Stimulated activated CD4-positive, alpha-beta T cell treated with anti-CD3 and anti-CD28 coated beads, Interleukin-1b, Interleukin-23, amount 100 ng/mL, for 1 hour (primary cell): ENCODE data around the gene KIT.

Experiments
- DNase-seq, 2 donors: peaks; one replicate each; pipeline ENCODE4 v3.0.0-alpha.2; 2020; ENCODE audit warnings: low read depth in 2 of 2

KIT gene

DNA sequence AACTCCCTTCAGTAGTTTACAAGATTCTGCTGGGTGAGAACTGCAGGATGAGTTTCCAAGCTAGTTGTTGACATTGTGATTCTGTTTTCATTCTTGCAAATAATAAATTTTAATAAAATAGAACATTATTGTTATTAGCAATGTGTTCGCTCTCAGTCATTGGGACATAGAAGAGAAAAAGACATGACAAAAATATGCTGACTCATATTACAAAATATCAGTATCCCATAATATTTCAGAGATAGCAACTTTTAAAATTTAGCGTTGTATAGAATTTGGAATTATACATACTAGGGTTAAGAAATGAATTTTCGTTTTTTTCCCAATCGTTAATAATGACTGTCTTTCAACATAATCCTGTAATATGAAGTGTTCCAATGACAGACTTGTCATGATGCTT is 45.4 kb downstream of the KIT start:
- no peak for DNase-seq

DNA sequence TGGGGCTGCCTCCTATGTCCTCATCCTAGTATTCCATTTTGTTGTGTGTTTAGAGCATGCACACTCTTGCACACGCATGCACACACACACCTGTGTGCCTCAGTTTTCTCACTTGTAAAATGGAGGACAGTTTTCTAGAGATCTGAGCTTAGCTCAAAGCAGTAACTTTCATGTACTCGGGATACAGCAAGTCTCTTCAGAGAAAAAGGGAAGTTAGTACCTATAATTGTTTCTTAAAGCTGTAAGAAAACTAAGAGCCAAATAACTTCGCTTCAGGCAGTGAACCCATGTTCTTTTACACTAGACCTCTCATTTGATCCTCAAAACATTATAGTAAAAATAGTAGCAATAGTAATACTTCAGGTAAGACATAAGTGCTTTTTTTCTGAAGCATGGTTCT is 49.6 kb downstream of the KIT start:
- DNase-seq: no peak

DNA sequence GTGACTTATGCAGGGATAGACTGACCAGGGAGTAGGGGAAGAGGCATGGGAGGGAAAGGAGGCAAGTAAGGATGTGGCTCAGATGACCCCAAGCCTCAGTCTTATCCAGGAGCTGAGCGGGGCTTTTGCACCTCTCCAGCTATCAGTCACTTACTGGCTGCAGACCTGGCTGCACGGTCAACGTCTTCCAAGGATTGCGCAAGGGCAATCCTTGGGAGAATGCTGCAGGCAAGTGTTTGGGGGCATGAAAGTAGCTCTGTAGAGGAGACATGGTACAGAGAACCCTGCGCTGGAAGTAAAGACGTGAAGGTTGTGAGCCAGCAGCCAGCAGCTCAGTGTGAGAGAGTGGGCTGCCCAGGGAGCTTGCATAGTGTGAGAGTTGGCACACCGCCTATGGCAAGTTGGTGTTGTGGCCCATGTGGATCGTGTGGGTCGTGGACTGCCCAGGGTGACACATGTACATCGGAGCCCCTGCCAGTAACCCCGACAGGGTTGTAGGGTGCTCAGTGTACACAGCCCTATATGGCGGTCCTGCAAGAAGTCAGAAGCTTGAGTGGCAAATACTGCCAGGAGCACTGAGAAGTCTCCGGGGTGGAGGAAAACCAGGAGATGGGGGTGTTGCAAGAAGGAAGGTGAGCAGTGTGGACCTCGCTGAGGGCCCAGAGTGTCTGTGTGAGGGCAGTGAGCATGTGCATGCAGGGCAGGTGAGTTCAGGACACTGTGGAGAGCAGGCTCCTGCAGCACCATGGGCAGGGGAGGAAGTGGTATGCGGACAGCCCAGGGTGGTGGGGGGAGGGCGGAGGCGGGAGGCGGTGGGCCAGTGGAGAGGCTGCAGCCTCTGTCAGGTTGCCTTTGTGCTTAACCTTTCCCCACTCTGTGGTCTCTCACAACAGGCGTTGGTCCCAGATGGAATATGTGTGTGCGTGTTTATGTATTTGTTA is 50.9 kb downstream of the KIT start:
- DNase-seq: no peak

DNA sequence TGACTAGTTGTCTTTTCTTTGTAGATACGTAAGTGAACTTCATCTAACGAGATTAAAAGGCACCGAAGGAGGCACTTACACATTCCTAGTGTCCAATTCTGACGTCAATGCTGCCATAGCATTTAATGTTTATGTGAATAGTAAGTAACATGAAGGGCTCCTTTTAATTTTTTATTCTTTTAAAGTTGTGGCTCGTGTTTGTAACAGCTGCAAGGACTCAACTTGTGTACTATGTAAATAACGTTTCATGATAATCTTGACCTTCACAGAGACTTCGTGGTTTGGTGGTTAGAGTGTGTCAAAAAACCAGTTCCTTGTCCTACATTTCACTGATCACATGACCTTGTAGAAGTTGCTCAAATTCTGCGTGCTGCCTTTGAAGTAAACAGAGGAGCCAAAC is 51.6 kb downstream of the KIT start:
- no peak for DNase-seq

DNA sequence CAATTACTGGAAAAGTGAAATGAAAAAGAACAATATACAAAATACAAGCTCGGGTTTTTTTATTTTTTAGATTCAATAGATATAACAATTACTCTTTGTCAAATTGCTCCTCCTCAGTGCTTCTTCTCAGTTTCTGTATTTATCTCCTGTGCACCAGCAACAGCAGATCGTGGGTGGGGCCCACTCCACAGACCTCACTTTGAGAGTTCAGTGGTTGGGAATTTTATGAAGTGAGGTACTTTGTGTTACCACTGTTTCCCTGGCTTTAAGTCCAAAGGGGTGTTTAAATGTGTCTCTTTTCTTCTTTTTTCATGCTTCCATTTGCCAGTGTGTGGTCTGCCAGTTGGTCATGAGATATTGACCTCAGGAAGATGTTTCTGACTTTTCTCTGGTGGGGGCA is 54.4 kb downstream of the KIT start:
- DNase-seq: no peak

DNA sequence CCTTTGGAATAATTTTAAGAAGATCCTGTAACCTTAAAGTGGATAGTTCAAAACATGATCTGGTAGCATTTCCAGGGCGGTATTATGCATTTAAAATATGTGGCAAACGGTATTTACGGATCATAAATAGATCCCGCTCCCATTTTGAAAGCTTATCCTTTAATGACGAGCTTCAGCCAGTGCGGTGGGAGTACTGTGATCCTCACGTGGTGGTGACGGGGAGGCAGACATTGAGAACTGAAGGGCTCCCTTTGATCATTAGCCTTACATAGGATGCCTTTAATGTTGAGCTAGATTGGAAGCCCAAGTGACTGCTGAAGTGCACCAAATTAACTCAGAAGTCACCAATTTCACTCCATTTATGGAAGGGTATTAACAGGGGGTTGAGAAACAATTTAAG is 56.9 kb downstream of the KIT start:
- DNase-seq: no peak

DNA sequence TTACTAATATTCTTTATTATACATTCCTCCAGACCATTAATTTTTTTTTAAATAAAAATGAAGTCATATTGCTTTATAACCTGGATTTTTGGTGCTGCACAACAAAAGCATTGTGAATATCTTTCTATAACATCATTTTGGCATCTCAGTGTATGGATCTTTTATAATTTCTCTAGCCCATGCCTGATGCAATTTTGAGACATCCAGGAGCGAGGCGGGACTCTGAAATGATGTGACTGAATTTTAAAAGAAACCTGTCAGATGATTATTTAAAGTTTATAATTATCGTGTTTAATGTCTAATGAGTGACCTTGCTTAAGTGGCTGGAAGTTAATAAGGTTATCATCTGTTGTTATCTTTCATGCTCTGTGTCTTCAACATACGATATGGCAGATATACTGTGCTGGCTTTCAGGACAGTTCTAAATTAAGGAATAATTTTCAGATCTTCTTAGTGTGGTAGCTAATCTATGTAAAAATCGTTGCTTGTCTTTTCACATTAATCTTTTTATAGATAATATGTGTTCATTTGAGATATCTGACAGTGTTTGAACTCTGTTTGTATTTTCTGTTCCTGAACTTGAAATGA is 58.8 kb downstream of the KIT start:
- DNase-seq: no peak

DNA sequence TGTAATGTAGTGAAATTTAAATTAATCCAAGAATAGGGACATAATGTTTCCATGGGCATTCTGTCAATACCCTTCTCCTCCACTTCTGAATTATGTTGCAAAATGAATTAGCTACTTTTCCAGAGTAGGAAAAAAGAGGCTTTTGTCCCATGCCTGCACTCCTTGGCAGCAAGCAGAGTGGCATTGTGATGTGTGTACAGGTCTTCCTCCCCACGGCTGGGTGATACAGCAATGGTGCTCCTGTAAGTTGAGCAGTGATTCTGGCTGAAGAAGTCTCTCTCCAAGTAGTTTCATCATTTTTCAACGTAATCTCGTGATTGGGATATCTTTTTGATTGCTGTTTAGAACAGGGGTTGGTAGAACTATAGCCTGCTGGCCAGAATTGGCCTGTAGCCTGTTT is 59.9 kb downstream of the KIT start:
- no peak for DNase-seq

DNA sequence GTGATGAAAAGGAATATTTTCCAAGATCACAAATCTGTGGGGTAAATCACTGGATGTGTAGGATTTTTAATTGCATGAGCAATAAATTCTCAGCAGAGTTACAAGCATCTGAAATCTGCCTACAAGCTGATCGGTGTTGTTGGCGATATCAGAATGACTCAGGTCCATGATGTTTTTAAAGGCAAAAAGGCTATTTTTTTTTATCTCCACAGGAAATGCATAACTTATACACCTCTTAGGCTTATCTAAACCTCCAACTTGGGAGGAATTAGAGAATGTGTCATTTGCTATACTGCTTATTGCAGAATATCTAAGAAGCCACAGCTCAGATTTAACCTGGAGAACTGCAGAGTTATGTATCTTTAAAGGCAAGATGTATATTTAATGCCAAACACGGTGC is 61.6 kb downstream of the KIT start:
- no peak for DNase-seq

DNA sequence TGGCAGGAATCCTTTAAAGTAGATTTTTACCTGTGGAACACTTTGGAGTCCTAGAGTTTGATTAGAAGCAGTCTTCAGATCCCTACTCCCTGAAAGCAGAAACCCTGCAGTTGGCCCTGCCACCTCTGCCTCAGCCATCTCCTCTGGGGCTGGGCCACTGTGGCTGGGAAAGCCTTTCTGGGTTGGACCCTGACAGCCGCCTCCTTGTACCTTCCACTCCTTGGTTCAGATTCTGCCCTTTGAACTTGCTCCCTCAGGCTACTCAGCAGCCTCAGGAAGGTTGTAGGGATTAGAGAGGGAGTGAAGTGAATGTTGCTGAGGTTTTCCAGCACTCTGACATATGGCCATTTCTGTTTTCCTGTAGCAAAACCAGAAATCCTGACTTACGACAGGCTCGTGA is 65.5 kb downstream of the KIT start:
- DNase-seq: no peak

DNA sequence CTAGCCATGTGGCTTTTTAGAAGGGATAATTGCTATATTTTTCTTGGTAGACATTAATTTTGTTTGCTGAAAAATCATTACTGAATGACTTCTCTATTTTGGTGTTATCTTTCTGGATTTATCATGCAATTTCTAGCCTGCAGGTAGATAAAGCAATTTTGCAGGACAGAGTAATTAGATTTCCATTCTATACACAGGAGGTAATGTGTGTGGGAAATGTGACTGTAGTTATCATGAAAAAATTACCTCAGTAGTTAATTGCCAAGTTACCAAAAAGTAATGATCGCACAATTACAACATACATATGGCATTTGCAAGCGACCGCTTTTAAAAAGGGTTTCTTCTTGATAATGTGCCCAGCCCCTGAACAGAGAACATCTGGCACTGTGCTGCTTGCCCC is 66.1 kb downstream of the KIT start:
- DNase-seq: no peak

DNA sequence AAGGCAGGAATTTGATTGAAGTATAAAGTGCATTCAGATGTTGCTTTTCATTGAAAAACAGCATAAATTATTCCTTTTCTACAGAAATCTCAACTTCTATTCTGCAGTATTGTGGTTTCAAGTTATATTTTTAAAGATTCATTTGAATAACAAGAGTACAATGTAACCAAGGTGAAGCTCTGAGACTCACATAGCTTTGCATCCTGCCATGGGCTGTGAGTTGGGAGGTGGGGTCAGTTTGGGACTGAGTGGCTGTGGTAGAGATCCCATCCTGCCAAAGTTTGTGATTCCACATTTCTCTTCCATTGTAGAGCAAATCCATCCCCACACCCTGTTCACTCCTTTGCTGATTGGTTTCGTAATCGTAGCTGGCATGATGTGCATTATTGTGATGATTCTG is 69.2 kb downstream of the KIT start:
- DNase-seq: no peak

DNA sequence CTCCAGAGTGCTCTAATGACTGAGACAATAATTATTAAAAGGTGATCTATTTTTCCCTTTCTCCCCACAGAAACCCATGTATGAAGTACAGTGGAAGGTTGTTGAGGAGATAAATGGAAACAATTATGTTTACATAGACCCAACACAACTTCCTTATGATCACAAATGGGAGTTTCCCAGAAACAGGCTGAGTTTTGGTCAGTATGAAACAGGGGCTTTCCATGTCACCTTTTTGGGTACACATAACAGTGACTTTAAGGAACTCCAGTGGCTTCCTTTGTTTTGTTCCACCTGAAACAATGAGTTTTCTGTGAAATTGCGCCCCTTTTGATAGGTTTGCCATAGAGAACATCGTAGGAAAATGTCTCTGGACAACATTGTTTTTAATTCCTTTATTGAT is 69.6 kb downstream of the KIT start:
- no peak for DNase-seq

DNA sequence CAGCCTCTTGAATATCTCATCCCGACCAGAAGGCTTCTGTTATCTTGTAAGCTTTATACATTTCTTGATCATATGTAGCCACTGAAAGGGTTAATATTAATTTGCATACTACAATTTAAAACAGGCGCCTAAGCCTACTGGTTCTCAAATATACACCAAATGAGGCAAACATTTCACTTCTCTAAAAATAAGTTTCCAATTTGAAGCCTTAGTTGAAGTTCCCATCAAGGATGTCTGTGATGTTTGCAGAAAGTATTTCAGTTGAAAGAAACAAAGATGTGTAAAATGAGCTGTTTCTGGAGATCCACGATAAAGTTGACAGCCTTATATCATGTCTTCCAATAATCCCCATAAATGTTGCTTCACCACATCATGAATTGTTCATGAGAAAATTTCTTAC is 70.6 kb downstream of the KIT start:
- no peak for DNase-seq

DNA sequence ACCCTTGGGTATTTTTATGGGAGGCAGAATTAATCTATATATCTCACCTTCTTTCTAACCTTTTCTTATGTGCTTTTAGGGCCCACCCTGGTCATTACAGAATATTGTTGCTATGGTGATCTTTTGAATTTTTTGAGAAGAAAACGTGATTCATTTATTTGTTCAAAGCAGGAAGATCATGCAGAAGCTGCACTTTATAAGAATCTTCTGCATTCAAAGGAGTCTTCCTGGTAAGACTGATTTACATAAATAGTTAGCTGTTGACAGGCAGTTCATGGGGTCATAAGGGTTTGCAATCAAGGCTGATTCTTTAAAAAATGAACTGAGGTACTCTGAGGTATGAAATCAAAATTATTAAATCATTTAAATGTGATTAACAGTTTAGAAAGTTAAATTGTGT is 71.5 kb downstream of the KIT start:
- DNase-seq: no peak

DNA sequence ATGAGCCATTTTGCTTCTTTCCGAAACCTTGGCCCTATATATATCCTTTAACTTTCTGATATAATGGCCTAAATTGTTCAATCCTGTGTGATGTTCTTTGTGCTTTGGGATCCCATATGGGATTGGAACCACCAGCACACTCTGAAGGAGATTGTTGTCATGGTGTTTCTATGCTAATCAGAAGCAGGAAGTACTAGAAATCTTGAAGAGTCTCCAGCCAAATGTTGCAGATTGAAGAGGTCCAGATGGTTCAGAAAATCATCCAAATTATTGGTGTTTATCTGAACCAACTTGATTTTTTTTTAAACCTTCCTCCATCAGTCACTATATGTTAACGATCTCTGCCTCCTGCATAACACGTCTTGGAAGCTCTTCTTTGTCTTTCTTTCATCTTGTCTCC is 72.8 kb downstream of the KIT start:
- DNase-seq: no peak

DNA sequence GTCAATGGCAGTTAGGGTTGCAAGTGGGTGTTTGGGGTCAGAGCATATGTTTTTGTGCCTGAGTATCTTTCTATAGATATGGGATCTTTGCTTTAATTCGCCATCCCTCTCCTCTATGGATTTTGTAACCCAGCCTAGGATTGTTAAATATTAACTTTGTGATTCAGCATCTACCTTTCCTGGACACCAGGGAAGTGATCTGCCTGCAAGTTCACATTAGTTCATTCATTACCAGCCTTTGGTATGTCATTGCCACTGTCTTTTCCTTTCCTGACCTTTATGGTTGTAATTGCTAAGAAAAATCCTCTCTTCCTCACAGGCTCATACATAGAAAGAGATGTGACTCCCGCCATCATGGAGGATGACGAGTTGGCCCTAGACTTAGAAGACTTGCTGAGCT is 73.8 kb downstream of the KIT start:
- no peak for DNase-seq

DNA sequence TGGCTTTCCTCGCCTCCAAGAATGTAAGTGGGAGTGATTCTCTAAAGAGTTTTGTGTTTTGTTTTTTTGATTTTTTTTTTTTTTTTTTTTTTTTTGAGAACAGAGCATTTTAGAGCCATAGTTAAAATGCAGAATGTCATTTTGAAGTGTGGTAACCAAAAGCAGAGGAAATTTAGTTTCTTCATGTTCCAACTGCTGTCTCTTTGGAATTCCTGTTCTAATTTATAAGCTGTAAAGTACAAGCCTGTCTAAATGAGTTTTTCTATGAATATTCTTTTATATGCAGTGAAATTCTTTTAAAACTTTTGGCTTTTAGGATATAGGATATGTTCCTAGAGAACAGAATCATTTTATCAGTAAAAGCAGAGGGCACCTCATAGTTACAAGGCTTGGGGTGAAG is 74.2 kb downstream of the KIT start:
- no peak for DNase-seq

DNA sequence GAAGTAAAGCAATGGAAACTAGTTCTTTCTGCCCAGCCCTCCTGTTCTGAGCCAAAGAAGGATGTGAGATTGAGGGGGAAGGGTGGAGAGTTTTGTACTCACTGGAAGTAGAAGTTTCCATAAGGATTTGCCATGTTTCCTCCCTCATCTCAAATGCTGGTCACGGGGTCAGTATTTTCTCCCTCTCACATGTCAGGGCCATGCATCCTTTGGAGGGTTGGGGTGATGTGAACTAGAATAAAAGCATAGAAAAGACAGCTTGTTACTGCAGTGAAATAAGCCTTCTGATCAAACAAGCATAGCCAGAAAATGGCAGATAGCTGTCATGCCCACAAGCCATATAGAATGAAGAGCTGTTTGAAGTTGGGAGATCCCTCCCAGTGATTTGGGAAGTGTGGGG is 79.7 kb downstream of the KIT start:
- DNase-seq: no peak

DNA sequence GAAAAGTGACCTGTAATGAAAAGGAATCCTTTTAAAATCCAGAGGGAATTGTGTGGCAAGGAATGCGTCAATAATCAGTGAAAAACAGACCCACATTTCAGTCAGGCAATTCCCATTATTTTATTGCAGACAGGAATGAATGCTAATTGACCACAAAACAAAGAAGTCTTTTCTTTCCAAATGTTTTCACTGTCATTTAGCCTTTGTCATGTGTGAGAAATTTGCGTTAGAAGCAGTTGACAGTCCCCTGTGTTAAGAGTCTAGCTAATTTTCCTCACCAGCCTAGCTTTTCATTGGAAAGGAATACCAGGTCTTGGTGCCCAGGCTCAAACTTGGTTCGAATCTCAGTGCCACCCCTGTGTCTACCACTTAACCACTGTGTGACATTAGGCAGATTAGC is 83.4 kb downstream of the KIT start:
- no peak for DNase-seq

DNA sequence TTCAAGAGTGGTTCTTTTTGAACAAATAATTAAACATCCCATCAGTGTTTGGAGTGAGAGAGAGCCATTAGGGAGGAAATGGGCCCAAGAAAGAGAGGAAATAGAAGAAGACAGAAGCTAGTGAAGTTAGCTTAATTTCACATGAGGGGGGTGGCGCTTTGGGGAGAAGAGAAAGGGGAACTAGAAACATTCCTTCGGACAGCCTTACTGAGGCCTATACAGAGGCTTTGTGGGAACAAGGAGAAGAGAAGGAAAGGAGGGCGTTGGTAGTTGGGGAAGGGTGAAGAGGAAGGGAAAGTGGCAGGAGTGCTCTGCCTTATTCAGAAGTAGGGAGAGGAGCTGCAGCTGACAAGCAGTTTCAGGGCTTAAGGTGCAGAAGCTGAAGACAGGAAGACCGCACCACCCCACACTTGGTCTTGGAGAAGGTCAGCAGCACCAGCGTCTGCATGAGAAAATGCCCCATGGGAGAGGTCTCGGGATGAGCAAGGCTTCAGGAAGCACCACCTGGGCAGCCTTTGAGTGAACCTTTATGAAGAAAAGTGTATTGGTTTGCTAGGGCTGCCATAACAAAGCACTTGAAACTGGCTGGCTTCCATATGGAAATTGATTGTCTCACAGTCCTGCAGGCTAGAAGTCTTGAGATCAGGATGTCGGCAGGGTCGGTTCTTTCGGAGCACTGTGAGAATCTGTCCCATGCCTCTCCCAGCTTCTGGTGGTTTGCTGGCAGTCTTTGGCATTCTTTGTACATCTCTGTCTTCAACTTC is 85.1 kb downstream of the KIT start:
- no peak for DNase-seq

DNA sequence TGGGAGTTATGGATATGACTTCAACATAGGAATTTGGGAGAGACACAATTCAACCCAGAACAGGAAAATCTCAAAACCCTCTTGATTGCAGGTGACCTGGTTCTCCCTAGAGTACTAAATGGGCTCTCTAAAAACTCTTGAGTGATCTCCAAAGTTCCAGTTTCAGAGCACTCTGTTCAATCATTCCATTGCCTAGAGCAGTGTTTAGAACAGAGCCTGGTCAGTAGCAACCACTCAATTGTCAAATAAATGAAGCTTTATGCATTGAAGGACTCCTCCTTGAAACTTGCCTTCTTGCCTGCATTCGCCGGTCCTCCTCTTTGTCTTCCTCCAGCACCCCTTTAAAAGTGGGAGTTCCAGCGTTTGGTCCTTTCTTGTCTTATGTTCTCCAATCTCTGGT is 85.8 kb downstream of the KIT start:
- no peak for DNase-seq

DNA sequence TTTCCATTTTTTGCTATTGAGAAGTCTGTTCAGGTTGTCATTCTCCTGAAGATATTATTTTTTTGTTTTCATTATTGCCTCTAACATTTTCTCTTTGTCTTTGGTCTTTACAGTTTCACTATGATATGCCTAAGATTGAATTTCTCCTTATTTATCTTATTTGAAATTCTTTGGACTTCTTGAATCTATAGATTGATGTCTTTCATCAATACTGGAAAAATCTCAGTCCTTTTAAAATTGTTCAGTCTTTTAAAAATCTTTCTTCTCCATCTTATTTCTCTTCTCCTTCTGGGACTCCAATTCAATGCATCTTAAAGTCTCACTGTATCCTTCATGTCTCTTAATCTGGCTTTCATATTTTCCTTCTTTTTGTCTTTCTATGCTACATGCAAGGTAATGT is 86.7 kb downstream of the KIT start:
- no peak for DNase-seq
